ENCODE data around the gene RFXAP. TPM values are rescaled to one million over a fixed set of nuclear protein-coding genes. Genes with fewer than 3 reads are reported as not detected.

Gene RFXAP
- total RNA-seq, 1 donor = 3.7 TPM

GRCh38 chr13:36858290-36858689, 39.3 kb downstream of the RFXAP start:
- H3K4me3 ChIP-seq (ENCODE audit: low read depth, low read length) = no peak overlapping the region
- peak; percentile 54 for TF ChIP-seq CTCF (IDR thresholded peaks at IDR 0.05; ENCODE audit: insufficient read depth, low read length)
- peak; percentile 75 for DNase-seq (ENCODE audit: low read depth)

- H3K4me3 ChIP-seq (ENCODE audit: low read depth, low read length) = no peak overlapping the region
- TF ChIP-seq CTCF (IDR thresholded peaks at IDR 0.05; ENCODE audit: insufficient read depth, low read length) = no peak
- no peak for DNase-seq (ENCODE audit: low read depth)
These were observed 40.2 kb downstream of the RFXAP start for GRCh38 chr13:36859259-36859658.

- TF ChIP-seq CTCF (IDR thresholded peaks at IDR 0.05; ENCODE audit: insufficient read depth, low read length) = no peak
- DNase-seq (ENCODE audit: low read depth) = peak; percentile 45
- no peak overlapping the region for H3K4me3 ChIP-seq (ENCODE audit: low read depth, low read length)
These were observed 43.1 kb downstream of the RFXAP start for GRCh38 chr13:36862002-36862685.

GRCh38 chr13:36862722-36863121, 43.7 kb downstream of the RFXAP start:
- no peak overlapping the region for H3K4me3 ChIP-seq (ENCODE audit: low read depth, low read length)
- TF ChIP-seq CTCF (IDR thresholded peaks at IDR 0.05; ENCODE audit: insufficient read depth, low read length) = no peak

GRCh38 chr13:36865265-36865664, 46.2 kb downstream of the RFXAP start:
- H3K4me3 ChIP-seq (ENCODE audit: low read depth, low read length) = no peak overlapping the region
- TF ChIP-seq CTCF (IDR thresholded peaks at IDR 0.05; ENCODE audit: insufficient read depth, low read length) = no peak
- no peak for DNase-seq (ENCODE audit: low read depth)

More at GRCh38 chr13:36862722-36863121, 43.7 kb downstream of the RFXAP start:
- DNase-seq (ENCODE audit: low read depth) = no peak

GRCh38 chr13:36866232-36866631, 47.2 kb downstream of the RFXAP start:
- TF ChIP-seq CTCF (IDR thresholded peaks at IDR 0.05; ENCODE audit: insufficient read depth, low read length) = no peak
- DNase-seq (ENCODE audit: low read depth) = no peak

More at GRCh38 chr13:36866232-36866631, 47.2 kb downstream of the RFXAP start:
- no peak overlapping the region for H3K4me3 ChIP-seq (ENCODE audit: low read depth, low read length)
